Sigmoid colon (tissue), 3 donors: Measurements from ENCODE around the gene RXFP3.

Experiments used
- CTCF ChIP-seq, 4 experiments: fragments of 450-650 bp in 3 of 4; fragments of 200-600 bp in 1 of 4; IDR thresholded peaks; one replicate each; pipeline ENCODE4 v1.5.1; 2016 to 2019; ENCODE audit warnings: antibody characterized with exemption in 4 of 4, mild to moderate bottlenecking in 3 of 4, moderate library complexity in 2 of 4
- POLR2A ChIP-seq, 2 donors: fragments of 450-650 bp; IDR thresholded peaks; one replicate each; pipeline ENCODE4 v1.6.1; 2016; ENCODE audit warnings: antibody characterized with exemption in 2 of 2, mild to moderate bottlenecking in 2 of 2, moderate library complexity in 2 of 2

DNA sequence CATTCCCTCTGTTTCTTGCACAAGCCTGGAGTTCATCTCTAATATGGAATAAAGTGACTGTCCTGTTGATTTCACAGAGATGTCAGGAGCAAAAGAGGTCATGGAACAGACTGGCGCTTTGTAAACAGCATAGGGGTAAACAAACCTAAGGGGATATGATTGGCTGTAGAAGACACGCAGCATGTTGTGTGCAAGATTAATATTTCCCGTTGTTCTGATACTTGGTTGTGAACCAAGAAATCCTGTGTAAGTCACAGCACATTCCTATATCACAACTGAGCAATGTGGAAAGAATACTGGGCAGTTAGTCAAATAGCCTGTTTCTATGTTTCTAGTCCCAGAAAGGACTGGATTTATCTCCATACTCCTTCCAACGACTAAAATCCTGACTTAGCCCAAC lies 47.6 kb upstream of the RXFP3 start:
- TF ChIP-seq CTCF (IDR thresholded peaks at IDR 0.05) (no peak), POLR2A (IDR thresholded peaks at IDR 0.05) (no peak)
